ENCODE data around the gene GOLGB1.

GOLGB1 gene

GRCh38 chr3:121759541-121760202, 10.1 kb upstream of the GOLGB1 start:
- Histone ChIP-seq H3K27me3 (replicated peaks) (no peaks in the 10 kb centered on the region), H3K4me3 (ENCODE audit: low read depth, low read length) (no peak overlapping the region), H3K36me3 (replicated peaks) (no peaks in the 10 kb centered on the region), H3K27ac (no peak overlapping the region)
- no peak for TF ChIP-seq CTCF (IDR thresholded peaks at IDR 0.05; ENCODE audit: low read depth, low read length, missing control alignments)
- in situ Hi-C loops (cut with HindIII; ENCODE audit: low pct_ligation_motif_present, low sequenced_read_pairs) = no loop called here
- DNase-seq = no peak

- Histone ChIP-seq H3K27ac (no peak overlapping the region), H3K4me3 (ENCODE audit: low read depth, low read length) (no peak overlapping the region), H3K27me3 (replicated peaks) (no peaks in the 10 kb centered on the region), H3K36me3 (replicated peaks) (no peaks in the 10 kb centered on the region)
- peak; percentile 18 for DNase-seq
- in situ Hi-C loops (cut with HindIII; ENCODE audit: low pct_ligation_motif_present, low sequenced_read_pairs) = no loop called here
- no peak for TF ChIP-seq CTCF (IDR thresholded peaks at IDR 0.05; ENCODE audit: low read depth, low read length, missing control alignments)
These were observed 9.3 kb upstream of the GOLGB1 start for GRCh38 chr3:121758727-121759450.

GRCh38 chr3:121757812-121758545, 8.4 kb upstream of the GOLGB1 start:
- Histone ChIP-seq H3K4me3 (ENCODE audit: low read depth, low read length) (no peak overlapping the region), H3K27me3 (replicated peaks) (no peaks in the 10 kb centered on the region), H3K36me3 (replicated peaks) (no peaks in the 10 kb centered on the region), H3K27ac (no peak overlapping the region)
- DNase-seq = no peak
- TF ChIP-seq CTCF (IDR thresholded peaks at IDR 0.05; ENCODE audit: low read depth, low read length, missing control alignments) = no peak
- in situ Hi-C loops (cut with HindIII; ENCODE audit: low pct_ligation_motif_present, low sequenced_read_pairs) = no loop called here

GRCh38 chr3:121757087-121757811, 7.7 kb upstream of the GOLGB1 start:
- Histone ChIP-seq H3K27ac (no peak overlapping the region), H3K4me3 (ENCODE audit: low read depth, low read length) (no peak overlapping the region), H3K36me3 (replicated peaks) (no peaks in the 10 kb centered on the region), H3K27me3 (replicated peaks) (no peaks in the 10 kb centered on the region)
- in situ Hi-C loops (cut with HindIII; ENCODE audit: low pct_ligation_motif_present, low sequenced_read_pairs) = no loop called here
- TF ChIP-seq CTCF (IDR thresholded peaks at IDR 0.05; ENCODE audit: low read depth, low read length, missing control alignments) = no peak
- no peak for DNase-seq

- no peak for TF ChIP-seq CTCF (IDR thresholded peaks at IDR 0.05; ENCODE audit: low read depth, low read length, missing control alignments)
- Histone ChIP-seq H3K4me3 (ENCODE audit: low read depth, low read length) (no peak overlapping the region), H3K36me3 (replicated peaks) (no peaks in the 10 kb centered on the region), H3K27ac (no peak overlapping the region), H3K27me3 (replicated peaks) (no peaks in the 10 kb centered on the region)
- DNase-seq = no peak
- in situ Hi-C loops (cut with HindIII; ENCODE audit: low pct_ligation_motif_present, low sequenced_read_pairs) = no loop called here
These were observed 3.2 kb upstream of the GOLGB1 start for GRCh38 chr3:121752772-121753171.

Measured in brain microvascular endothelial cell (primary cell).